Measurements from ENCODE around the gene JAKMIP1.

JAKMIP1 gene

GRCh38 chr4:6114601-6115000 is 85.7 kb downstream of the JAKMIP1 start:
- DNase-seq = no peak

- no peak for DNase-seq
These were observed 86.2 kb downstream of the JAKMIP1 start for GRCh38 chr4:6114181-6114580.

DNA sequence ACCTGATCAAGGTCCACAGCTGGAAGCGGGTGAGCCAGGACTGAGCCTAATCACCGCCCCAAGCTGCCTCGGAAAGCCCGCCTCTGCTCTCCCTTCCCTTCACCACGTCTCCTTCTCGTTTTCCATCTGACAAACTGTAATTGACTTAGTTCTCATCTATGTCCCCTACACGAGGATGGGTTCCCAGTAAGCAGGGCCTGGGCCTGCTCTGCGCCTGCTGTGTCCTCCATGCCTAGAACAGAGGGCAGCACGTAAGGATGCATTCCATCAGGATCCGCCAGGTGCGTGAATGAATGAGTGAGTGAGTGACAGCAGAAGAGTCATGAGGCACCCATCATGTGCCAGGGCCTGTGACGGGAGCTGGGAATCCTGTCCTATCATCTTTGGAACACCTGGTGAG is 86.7 kb downstream of the JAKMIP1 start:
- no peak for DNase-seq

- no peak for DNase-seq
These were observed 87.6 kb downstream of the JAKMIP1 start for GRCh38 chr4:6112606-6113290.

DNA sequence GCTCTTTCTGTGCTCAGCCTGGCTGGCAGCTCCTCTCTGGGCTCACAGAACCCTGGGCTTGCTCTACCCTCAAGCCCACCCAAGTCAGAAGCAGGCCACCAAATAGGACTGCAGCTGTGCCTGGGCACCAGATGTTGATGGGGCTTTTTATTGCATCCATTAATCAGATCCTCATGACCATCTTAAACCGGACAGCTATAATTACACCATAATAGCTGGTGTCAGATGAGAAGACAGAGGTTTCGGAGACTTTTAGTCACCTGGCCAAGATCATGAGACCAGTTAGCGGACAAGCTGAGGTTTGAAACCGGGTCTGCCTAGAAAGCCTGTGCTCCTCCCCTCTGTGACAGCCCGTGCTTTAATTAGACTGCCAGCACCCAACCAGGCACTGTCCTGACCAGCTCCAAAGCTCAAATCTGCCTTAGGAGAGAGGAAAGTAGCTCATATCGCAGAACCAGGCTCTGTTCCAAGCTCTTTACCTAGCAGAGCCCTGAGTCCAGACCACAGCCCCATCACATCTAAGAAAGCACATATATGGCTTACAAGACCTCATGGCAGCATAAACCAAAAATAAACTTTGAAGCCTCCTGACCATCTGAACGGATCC is 88.9 kb downstream of the JAKMIP1 start:
- DNase-seq = no peak

DNA sequence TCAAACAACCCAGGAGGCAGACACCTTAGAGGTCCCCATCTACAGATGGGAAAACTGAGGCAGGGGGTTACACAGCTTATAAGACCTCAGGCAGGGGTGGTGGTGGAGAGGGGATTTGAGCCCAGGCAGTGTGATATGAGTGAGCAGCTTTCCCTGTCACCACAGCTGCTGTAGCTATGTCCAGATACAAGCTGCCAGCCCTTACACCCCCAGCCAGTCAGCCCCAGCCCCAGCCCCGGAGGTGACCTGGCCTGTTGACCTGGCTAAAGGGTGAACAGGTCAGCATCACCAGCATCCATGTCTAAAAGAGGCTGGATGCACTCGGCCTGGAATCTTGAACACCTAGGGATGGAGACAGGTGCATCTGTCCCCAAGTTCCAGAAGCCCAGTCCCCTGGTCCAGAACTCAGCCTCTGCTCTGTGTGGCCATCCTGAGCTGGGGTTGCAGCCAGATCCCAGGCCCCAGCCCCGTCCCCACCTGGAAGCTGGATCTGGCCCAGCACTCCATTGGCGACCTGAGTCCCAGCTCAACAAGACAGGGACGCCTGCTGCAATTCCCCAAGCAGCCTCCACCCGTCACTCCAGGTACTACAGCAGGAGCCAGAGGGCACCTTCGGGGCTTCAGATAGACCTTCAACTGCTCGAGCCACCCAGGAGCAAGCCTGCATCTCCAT is 89.5 kb downstream of the JAKMIP1 start:
- no peak for DNase-seq

DNA sequence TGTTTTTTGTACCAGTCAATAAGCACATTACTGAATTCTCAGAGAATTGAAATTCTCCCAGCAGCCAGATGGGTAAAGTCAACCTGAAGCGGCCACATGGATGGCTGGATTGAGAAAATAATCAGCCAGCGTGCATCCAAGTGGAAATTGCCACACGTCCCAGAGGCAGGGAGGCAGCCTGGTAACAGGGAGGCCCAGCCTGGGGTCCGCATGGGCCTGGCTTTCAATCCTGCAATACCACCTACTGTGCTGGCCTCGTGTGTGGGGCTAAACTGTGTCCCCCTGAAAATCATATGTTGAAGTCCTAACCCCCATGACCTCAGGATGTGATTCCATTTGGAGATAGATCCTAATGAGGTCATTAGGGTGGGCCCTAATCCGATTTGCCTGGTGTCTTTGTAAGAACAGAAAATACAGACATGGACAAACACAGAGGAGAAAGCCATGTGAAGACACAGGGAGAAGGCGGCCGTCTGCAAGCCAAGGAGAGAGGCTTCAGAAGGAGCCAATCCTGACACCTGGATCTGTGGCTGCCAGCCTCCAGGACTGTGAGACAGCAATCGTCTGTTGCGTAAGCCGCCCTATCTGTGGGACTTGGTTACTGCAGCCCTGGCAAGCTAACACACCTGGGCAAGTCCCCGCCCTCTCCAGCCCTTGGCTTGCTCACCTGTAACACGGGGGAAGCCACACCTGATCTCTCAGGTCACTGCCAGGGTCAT is 90.3 kb downstream of the JAKMIP1 start:
- no peak for DNase-seq

DNA sequence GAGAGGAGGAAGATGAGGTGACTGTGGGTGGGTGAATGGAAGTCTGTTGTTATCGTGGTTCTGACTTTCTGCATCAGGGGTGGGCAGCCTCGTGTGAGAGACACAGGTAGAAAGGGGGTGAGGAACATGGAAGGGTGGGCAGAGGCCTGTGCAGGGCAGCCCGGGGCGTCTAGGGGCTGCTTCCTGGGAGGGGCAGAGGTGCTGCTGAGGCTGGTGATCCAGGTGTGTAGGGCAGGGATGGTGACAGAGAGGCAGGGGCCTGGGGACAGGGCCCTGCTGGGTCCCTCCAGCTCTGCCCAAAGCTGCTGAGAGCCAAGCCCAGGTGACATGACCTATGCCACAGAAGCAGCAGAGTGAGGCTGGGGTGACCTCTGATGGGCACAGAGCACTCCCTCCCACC is 92.5 kb downstream of the JAKMIP1 start:
- DNase-seq = no peak

DNA sequence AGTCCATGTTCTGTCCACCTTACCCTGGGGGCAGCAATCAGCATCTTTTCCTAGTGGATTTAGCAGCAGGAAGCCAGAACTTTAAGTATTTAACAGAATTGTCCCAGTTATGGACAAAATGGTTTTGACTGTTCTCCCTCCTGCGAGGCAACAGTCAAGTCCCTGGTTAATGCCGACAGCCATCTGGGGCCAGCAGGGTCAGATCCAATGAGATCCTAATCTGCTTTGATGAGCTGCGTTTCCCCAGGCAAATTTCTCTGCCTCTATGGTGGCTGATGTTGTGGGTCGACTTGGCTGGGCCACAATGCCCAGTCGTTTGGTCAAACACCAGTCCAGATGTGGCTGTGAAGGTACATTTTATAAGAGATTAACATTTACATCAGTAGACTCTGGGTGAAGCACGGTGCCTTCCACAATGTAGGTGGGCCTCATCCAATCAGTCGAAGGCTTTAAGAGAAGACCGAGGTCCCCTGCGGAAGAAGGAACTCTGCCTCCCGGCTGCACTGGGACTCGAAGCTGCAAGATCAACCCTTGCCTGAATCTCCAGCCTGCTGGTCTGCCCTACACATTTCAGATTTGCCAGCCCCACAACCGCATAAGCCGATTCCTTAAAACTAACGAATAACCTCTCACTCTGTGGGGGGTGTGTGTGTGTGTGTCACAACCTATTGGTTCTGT is 93.1 kb downstream of the JAKMIP1 start:
- no peak for DNase-seq

- no peak for DNase-seq
These were observed 94.2 kb downstream of the JAKMIP1 start for GRCh38 chr4:6106156-6106555.

DNA sequence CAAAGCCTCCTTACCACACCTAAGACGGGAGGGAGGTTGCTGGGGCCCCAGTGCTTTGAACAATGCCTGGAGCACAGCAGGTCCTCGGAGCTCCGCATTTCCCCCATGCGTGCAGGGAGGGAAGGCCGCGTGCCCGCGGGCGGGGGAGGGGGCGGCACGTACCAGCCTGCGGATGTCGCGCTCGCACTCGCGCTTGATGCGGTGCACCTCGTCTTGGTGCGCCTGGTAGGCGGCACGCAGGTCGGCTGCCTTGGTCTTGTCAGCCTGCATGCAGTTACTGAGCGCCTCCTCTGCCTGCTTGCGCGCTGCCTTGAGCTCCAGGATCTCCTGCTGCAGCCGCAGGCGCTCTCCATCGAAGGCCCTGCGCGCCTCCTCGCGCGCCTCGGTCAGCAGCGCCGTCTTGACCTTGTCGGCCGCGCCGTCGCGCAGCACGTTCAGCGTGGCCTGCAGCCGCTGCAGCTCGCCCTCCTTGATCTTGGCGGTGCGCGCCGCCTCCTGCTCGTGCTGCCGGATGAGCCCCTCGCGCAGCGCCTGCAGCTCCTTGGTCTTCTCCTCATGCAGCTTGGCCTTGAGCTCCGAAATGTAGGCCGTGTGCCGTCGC is 94.9 kb downstream of the JAKMIP1 start:
- DNase-seq = no peak

DNA sequence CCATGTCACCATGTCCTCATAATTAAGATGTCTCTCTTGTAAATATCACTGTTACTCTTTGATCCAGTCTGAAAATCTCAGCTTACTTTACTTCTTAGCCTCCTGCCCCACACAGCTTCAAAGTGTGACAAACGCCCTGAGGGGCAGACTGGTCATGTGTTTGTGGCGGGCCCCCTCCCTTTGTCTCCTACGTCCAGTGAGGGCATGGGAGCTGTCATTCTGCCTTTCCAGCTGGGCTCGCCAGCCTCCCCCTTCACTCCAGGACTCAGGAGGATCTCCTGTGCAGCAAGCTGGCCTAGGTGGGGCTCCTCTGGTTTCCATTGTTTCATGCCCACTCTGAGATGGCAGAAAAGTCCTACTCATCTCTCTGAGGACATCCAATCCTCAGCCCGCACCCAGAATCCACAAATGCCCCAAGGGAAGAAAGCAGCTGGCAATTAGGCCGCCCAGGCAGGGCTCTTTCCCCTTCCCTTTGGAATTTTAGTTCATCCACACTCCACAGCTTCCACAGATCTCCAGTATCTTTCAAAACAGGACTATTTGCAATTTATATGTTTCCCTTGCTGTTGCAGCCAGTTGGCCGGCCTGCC is 95.7 kb downstream of the JAKMIP1 start:
- DNase-seq = no peak

- DNase-seq = no peak
These were observed 102.8 kb downstream of the JAKMIP1 start for GRCh38 chr4:6097581-6097980.

DNA sequence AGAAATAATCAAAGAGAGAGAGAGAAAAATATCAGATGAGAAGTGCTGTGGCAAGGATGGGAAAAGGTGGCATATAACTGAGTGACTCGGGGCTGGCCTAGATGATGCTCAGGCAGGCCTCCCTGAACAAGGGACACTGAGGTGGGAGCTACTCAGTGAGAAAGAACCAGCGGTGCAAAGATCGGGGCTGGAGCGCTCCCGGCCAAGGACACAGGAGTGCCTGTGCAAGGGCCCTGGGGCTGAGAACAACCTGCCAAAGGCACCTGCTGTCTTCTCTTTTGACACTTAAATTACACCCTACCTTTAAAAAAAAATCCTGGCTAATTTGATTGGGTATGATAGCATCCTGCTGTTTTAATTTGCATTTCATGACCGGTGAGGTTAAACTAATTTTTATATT is 104.5 kb downstream of the JAKMIP1 start:
- DNase-seq = no peak

- no peak for DNase-seq
These were observed 105.2 kb downstream of the JAKMIP1 start for GRCh38 chr4:6095023-6095752.

DNA sequence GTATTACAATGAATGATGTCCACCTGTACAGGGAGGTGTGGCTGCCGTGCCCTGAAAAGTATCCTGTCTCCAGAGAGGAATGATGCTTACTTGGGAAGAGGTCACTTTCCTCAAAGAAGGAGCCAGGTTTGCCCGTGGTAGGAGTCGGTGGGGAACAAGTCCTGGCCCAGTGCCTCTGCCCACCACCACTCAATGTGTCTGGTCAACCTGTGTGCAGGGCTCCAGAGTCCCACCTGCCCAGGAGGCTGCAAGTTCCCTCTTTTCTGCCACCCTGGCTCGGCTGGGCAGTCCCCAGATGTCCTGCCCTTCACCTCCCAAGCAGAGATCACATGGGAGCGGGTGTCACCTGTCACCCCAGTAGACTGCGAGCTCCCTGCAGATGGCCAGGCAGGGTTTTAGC is 106.7 kb downstream of the JAKMIP1 start:
- DNase-seq = no peak

GRCh38 chr4:6092971-6093370 is 107.4 kb downstream of the JAKMIP1 start:
- DNase-seq = no peak

- DNase-seq = no peak
These were observed 108.2 kb downstream of the JAKMIP1 start for GRCh38 chr4:6092131-6092530.

- DNase-seq = no peak
These were observed 109.4 kb downstream of the JAKMIP1 start for GRCh38 chr4:6090931-6091330.

GRCh38 chr4:6088950-6089349 is 111.4 kb downstream of the JAKMIP1 start:
- no peak for DNase-seq

GRCh38 chr4:6087669-6088341 is 112.5 kb downstream of the JAKMIP1 start:
- peak; percentile 51 for DNase-seq
